ENCODE measurements around the gene C1orf185.
"Not testable (repeated sequence)": the region's sequence is repeated elsewhere in the genome, so short reads cannot be mapped to it uniquely, and the experiment has no call there.

The C1orf185 gene

DNA sequence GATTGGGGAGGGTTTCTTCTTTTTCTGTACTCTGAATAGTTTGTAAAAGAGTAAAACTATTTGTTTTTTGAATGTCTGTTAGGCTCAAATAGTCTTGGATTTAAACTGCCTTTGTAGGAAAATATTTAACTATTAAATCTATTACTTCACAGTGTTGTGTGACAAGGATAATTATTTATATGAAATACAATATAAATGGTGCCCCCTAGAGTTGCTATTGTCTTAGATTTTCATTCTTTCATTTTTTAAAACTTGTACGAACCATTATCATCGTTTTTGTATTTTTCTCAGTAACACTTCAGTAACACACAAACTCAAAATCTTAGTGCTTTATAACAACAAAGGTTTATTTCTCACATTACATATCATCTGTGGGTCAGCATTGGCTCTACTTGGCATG, 37.4 kb downstream of the C1orf185 start:
- DNase-seq, result no peak

DNA sequence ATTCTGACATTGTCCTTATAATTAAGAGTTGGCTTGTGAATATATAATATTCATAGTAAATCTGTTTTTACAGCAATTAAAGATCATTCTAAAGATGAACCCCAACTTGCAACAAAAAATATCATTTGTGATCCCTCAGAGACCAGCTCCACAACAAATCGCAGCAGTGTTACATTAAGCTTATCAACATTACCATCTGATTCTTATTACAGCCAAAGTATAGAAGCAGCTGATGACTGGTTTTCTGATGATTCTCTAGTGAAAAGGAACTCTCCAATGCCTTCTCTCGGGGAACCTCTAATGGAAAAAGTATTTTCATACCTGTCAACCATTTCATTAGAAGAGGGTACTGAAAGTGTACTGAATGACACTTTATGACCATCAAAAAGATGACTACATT, 45.4 kb downstream of the C1orf185 start:
- DNase-seq, result no peak

DNA sequence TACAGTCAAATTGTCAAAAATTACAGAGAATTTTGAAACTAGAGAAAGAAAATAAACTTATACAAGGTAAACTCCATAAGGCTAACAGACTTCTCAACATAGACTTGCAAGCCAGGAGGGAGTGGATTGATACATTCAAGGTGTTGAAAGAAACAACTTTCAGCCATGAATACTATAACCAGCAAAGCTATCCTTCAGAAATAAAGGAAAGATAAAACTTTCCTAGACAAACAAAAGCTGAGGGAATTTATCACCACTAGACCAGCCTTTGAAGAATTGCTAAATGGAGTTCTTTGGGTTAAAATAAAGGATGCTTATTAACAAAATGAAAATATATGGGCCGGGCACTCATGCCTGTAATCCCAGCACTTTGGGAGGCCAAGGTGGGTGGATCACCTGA, 52.7 kb downstream of the C1orf185 start:
- DNase-seq, result no peak

DNA sequence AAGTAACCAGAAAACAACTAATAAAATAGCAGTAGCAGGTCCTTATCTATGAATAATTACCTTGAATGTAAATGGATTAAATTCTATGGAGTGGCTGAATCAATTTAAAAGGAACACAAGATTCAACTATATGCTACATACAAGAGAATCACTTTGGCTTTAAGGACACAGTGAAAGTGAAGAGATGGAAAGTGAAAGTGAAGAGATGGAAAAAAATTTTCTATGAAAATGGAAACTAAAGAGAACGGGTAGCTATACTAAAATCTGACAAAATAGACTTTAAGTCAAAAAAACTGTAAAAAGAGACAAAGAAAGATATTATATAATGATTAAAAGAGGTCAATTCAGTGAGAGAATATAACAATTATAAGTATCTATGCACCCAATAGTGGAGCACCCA, 54.7 kb downstream of the C1orf185 start:
- no peak for DNase-seq

DNA sequence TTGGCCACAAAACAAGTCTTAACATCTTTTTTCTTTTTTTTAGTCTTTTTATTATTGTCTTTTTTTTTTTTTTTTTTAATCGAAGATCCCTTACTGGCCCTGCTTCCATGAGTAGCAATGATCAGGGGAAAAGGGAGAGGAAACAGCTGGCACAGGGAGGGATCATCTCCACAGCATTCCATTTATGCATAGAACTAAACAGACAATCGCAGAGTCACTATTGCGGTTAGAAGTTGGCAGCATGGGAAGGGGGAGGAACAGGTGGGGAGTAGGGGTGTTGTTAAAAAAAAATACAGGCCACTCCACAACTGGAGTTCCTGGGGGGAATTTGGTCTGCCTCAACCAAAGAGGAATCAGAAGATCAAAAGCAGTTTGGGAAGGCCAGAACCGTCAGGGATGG, 55.4 kb downstream of the C1orf185 start:
- DNase-seq, result no peak

DNA sequence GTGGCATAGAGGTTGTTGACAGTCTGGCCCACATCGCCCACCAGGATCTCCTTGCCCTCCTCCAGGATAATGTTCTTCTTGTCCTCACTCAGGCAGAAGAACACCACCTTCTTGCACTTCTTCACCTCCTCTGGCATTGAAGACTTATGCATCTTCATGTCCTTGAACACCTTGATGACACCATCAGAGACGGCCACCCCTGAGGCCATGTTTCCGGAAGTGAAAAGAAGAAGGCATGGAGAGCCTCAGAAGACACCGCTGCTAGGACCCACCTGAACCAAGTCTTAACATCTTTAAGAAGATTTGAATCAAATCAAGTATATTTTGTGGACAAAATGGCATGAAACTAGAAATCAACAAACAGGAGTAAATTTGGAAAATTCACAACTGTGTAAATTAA, 56.2 kb downstream of the C1orf185 start:
- no peak for DNase-seq

DNA sequence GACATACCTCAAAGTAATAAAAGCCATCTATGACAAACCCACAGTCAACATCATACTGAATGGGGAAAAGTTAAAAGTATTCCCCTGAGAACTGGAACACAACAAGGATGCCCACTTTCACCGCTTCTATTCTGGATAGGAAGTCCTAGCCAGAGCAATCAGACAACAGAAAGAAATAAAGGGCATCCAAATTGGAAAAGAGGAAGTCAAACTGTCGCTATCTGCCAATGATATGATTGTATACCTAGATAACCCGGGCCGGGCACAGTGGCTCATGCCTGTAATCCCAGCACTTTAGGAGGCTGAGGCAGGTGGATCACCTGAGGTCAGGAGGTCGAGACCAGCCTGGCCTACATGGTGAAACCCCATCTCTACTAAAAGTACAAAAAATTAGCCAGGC, 60.5 kb downstream of the C1orf185 start:
- not testable (repeated sequence) for DNase-seq

DNA sequence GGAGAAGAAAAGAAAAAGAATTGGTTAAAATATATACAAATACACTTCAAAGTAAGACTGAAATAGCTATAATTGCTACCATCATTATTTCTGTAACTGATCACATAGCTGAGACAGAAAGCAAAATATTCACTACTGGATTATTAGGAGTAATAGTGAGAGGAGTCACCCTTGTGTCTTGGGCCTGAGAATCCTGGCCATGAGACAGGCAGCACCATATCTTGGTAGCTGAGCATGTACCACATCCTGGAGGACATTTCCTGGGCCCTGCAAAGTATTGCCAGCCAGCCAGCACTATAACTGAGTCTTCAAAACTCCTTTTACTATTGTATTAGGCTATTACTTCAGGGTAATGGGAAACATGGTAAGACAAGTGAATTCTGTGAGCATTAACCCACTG, 63.5 kb downstream of the C1orf185 start:
- DNase-seq, result no peak

DNA sequence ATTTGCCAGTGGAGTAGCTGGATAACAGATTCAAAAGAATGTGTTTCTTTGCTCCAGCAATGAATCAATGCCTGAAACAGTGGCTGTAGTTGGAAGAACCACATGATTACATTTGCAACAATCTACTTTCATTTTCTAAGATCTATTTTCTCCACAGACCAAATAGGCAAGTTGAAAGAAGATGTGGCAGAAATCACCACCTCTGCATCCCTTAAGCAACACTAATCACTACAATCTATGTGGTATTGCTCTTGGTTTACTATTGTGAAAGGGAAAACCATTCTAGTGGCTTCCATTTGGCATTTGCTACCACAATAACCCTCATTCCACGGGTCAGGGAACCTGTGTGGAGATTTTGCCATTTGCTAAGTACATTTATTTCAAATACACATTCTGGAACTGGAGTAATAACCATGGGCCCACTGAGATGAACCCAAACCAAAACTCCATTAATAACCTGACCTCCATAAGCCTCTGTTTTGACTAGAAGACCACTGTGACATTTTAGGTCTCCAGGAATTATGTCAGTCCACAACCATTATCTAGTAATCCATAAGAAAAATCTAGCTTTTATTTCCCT, 66.3 kb downstream of the C1orf185 start:
- no peak for DNase-seq

DNA sequence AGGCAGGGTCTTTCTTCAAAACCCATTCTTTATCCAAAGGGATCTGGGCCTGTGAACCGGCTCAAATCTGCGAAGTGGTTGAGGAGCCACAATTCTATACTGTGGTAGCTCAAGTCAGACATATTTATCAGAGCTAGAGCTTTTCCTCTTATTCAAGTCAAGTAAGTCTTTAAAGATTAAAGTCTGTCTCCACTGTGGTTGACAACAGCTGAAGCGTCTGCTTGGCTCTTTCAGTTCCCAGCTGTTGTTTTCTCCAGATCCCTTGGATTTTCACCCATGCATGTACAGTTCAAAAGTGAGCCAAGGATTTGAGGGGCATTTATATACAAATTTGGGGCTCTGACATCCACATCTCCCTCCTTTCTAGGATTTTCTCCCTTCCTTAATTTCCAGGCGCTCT, 66.9 kb downstream of the C1orf185 start:
- DNase-seq, result no peak

DNA sequence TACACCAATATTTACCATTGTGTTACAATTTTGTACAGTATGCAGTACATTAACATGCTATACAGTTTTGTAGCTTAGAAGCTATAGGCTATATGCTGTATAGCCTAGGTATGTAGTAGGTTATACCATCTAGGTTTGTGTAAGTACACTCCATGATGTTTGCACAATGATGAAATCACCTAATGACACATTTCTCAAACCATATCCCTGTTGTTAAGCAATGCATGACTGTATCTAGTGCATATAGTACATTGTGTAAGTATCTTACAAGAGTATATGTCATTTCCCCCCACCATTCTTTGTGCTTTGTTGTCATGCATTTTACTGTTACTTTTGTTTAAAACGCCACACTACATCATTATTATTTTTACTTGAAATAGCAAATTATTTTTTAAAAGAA, 68.3 kb downstream of the C1orf185 start:
- peak; percentile 10 for DNase-seq

DNA sequence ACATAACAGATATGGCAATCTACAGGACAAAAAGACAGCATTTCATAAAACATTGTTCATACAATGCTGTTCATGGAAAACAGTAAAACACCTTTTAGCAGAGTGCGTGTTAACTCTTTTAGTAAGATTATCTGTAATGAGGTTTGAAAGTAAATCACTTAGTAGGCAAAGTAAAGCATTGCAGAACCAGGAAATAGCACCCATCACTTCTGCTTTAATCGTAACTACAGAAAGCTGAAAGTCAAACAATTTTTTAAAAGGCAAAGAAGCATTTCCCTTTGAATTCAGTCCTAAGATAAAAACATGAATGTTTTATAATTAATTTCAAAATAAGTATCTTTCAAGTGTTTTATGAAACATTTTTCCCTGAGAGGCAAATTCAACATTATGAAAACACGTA, 70.8 kb downstream of the C1orf185 start:
- no peak for DNase-seq

DNA sequence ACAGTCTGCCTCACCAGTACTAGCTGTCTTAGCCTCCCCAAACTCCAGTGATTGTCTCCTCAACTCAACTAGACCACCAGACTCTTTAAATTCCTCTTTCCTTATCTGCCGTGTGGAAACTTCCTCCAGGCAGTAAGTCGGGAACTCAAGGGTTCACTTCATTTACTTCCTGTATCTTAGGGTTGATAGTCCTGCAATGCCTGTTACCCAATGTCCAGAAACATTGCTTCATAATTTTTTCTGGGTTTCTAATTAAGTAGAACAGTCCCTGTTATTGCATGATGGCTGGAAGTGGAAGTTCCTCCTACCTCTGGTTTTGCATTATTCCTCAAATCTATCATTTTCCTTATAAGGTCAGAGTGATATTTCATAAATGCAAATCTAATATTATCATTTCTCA, 73.2 kb downstream of the C1orf185 start:
- no peak for DNase-seq

DNA sequence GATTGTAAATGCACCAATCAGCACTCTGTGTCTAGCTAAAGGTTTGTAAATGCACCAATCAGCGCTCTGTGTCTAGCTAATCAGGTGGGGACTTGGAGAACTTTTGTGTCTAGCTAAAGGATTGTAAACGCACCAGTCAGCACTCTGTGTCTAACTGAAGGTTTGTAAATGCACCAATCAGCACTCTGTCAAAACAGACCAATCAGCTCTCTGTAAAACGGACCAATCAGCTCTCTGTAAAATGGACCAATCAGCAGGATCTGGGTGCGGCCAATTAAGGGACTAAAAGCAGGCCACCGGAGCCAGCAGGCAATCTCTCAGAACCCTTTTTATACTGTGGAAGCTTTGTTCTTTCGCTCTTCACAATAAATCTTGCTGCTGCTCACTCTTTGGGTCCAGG, 76.0 kb downstream of the C1orf185 start:
- DNase-seq, result not testable (repeated sequence)

DNA sequence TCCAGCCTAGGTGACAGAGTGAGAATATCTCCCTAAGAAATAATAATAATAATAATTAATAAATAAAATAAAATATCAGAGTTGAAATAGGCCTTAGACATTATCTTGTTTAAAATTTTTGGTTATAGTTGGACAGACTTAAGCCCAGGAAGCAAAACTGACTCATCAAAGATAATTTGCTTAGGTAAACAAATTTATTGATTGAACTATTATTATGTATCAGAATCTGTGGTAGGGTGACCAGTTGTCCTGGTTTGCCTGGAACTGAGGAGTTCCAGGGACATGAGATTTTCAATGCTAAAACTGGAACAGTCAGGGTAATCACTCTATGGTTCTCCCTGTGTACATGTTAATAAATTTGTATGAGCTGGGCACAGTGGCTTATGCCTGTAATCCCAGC, 86.2 kb downstream of the C1orf185 start:
- DNase-seq, result no peak

DNA sequence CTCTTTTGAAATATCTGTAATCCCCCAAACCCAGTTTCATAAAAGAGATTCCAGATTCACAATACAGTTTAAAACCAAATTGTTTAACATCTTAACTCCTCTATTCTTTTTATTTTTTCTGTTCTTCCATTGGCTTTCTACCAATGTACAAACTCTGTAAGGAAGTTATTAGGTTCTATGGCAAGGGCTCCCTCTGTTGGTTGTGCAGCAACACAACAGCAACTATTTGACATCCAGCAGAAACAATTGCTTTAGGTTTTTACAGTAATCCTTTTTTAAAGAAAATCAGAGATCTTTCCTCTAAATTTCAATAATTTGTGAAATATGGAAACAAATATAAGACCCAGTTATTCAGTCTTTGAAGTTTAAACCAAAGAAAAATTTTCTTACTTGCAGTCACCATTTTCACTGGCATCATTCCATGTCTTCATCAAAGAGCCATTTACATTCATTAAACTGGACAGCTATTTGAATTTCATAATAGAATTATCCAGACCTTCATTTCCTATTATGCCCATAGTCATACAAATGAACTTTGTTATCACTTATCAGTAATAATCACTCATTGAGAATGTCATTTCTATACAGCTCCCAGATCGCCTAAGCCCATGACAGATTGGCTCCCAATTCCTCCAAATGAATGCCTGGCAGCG, 87.5 kb downstream of the C1orf185 start:
- DNase-seq, result peak; percentile 5

DNA sequence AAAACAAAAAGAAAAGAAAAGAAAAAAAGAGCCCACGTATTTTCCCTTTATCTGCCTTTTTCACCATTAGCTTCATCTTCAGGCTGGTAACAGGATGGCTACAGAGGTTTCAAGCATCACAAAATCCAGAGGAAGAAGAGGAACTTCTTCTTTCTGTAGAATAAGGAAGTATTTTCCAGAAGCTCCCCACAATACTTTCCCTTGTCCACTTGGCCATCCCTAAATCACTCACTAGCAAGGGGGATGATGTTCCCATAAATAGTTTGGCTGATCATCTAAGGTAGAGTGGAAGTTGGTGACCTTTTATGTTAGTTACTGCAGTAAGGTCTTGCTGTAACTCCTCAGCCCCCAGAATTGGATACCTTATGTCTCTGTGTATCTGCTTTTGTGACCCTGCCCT, 88.9 kb downstream of the C1orf185 start:
- DNase-seq, result no peak

DNA sequence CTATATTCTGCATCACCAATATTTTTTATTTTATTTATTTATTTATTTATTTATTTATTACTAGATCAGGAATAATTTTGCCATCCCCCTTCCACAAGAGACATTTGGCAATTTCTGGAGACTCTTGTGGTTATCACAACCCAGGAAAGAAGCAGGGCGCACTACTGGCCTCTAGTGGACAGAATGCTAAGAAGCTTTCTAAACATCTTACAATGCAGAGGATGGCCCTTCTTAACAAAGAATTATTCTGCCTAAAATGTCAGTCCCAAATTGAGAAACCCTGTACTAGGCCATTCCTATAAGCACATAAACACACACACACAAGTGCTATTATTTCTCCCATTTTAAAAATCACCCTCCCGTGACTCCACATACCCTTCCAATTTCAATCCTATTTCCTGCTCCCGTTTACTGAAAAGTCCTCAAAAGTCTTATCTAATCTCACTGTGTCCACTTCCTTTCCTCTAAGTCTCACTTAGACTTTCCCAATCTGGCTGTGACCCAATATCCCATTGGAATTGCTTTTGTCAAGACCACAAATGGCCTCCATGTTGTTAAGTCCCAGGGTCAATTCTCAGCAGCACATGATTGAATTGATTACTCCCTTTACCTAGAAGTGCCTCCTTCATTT, 90.3 kb downstream of the C1orf185 start:
- DNase-seq, result peak; percentile 21

DNA sequence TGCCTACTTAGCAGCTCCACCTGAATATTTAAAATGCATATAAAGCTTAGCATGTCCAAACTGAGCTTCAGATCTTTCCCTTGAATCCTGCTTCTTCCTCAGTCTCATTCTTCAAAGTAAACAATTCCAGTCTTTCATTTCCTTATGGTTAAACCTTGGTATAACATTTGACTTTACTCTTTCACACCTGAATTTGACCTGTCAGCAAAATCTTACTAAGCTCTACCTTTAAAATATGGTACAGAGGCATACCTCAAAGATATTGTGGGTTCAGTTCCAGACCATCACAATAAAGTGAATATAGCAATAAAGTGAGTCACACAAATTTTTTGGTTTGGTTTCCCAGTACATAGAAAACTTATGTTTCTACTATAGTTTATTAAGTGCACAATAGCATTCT, 91.5 kb downstream of the C1orf185 start:
- no peak for DNase-seq
